ENCODE results near the gene CNPY1. TPM values are rescaled to one million over a fixed set of nuclear protein-coding genes. Genes with fewer than 3 reads are reported as not detected.

CNPY1 gene
- total RNA-seq, 1 donor = not detected

DNA sequence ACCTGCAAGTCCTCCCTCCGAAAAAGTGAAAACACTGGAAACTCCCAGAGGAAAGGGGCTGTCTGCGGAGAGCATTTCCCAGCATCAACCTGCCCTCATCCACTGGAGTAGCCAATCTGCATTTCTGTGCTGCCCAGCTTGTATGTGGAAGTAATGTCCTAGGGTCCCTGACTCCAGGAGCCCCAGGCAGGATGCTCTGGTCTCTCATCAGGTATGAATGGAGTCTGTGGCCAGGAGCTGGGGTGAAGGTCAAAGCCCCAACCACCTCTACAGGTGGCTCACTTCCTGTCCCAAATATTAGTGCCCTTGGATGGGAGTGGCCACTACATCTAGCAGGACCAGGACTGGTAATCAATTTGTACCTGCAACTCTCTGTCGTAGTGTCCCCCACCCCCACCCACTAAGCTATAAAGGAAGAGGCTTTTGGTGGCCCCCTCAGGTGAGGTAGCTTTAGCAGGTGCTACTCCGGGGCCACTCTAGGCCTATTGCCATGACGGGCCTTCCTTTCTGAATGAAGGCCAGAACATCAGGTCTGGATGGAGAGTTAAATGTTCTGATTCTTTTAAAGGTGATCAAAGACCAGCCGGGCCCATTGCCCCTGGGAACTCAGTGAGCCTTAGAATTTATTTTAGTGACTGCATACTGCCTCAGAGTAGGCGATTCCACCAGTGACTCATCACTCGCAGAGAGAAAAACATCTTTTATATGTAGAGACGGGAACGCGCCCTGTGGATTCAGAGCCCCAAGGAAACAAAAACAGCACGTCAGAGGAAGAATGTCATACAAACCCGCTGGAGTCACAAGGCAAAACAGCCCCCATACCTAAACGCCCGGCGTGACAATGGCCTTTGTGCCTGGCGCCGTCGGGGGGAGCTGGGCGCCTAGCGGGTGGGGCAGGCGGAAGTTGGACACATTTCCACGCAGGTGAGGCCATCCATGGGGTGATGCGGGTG lies 75.4 kb downstream of the CNPY1 start:
- Histone ChIP-seq H3K27me3 (ENCODE audit: insufficient read depth, low read length) (peaks cover 97% of the 10 kb centered on the region), H3K4me3 (ENCODE audit: low read length) (no peak overlapping the region), H3K9me3 (ENCODE audit: low read depth, low read length) (no peaks in the 10 kb centered on the region), H3K4me1 (ENCODE audit: insufficient read depth, low read length) (peaks cover 19% of the 10 kb centered on the region)

DNA sequence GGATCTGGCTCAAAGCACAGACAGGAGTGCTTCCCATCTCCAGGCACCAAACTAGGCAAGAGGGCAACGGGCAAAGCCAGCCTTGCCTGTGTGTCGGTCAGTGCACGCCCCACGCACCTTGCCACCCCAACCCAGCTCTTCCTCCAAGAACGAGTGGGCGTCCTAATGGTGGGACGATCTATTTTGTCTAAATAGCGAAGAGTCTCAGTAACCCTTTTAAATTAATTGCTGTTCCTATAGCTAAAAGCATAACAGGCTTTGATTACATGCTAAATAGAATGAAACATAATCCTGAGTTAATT lies 76.2 kb downstream of the CNPY1 start:
- H3K4me3 ChIP-seq (ENCODE audit: low read length) = no peak overlapping the region
- peaks cover 97% of the 10 kb centered on the region for H3K27me3 ChIP-seq (ENCODE audit: insufficient read depth, low read length)
- peaks cover 19% of the 10 kb centered on the region for H3K4me1 ChIP-seq (ENCODE audit: insufficient read depth, low read length)
- no peaks in the 10 kb centered on the region for H3K9me3 ChIP-seq (ENCODE audit: low read depth, low read length)

DNA sequence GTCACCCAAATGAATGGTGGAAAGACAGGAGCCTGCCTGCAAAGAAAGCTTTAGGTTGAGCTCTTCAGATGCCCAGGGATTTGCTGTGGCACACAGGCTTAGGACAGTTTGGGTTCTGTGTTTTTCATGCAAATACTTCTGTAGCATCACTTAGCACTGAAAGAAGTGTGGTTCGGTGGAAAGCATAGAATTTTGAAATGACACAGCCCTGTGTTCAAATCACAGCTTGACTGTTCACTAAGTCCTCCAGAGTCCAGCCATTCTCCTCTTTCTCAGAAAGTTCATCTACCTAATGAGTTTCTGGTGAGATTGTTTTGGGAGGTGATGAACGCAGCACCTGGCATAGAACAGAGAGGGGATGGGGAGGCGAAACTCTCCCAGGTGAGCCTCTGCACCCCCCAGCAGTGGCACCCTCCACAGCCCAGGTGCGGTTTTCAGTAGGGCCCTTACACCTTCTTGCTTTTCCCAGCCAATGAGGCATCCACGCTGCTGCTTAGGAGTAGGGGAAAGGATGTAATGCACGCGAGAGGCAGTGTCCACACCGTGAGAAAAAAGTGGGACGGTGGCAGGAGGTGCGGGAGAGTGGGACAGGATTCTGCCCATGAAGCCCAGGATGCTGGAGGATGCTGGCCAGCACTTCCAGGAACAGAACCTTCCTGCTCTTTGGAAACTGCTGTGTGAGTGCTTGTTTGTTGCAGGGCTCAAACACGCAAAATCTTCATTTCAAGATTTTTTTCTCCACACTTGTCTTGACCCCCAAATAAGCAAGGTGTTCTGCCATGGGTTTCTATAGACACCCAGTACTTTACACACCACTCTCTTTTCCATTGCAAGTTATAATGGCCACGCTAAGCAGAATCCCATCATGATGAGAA lies 76.8 kb downstream of the CNPY1 start:
- Histone ChIP-seq H3K9me3 (ENCODE audit: low read depth, low read length) (no peaks in the 10 kb centered on the region), H3K4me3 (ENCODE audit: low read length) (no peak overlapping the region), H3K27me3 (ENCODE audit: insufficient read depth, low read length) (peaks cover 98% of the 10 kb centered on the region), H3K4me1 (ENCODE audit: insufficient read depth, low read length) (peaks cover 19% of the 10 kb centered on the region)

DNA sequence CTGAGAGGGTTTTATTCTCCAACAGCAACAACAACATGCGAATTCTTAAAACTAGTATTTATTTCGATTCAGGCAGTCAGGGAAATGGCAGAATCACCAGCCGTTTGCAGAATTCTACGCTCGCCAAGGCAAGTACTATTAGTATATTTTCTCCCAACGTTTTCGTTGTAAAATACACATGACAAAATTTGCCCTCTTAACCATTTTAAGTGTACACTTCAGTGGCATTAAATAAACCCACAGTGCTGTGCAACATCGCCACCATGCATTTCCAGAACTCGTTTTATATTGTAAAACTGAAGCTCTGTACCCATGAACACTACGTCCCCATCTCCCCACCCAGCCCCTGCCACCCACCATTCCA lies 77.6 kb downstream of the CNPY1 start:
- no peak overlapping the region for H3K4me3 ChIP-seq (ENCODE audit: low read length)
- H3K4me1 ChIP-seq (ENCODE audit: insufficient read depth, low read length) = peaks cover 19% of the 10 kb centered on the region
- peaks cover 98% of the 10 kb centered on the region for H3K27me3 ChIP-seq (ENCODE audit: insufficient read depth, low read length)
- H3K9me3 ChIP-seq (ENCODE audit: low read depth, low read length) = no peaks in the 10 kb centered on the region

- Histone ChIP-seq H3K9me3 (ENCODE audit: low read depth, low read length) (no peaks in the 10 kb centered on the region), H3K27me3 (ENCODE audit: insufficient read depth, low read length) (peaks cover 98% of the 10 kb centered on the region), H3K4me1 (ENCODE audit: insufficient read depth, low read length) (peaks cover 19% of the 10 kb centered on the region), H3K4me3 (ENCODE audit: low read length) (no peak overlapping the region)
Measured at GRCh38 chr7:155467846-155468784, 78.2 kb downstream of the CNPY1 start.

GRCh38 chr7:155466814-155467733 lies 79.3 kb downstream of the CNPY1 start:
- H3K4me1 ChIP-seq (ENCODE audit: insufficient read depth, low read length) = peaks cover 19% of the 10 kb centered on the region
- peaks cover 98% of the 10 kb centered on the region for H3K27me3 ChIP-seq (ENCODE audit: insufficient read depth, low read length)
- H3K4me3 ChIP-seq (ENCODE audit: low read length) = no peak overlapping the region
- H3K9me3 ChIP-seq (ENCODE audit: low read depth, low read length) = no peaks in the 10 kb centered on the region

DNA sequence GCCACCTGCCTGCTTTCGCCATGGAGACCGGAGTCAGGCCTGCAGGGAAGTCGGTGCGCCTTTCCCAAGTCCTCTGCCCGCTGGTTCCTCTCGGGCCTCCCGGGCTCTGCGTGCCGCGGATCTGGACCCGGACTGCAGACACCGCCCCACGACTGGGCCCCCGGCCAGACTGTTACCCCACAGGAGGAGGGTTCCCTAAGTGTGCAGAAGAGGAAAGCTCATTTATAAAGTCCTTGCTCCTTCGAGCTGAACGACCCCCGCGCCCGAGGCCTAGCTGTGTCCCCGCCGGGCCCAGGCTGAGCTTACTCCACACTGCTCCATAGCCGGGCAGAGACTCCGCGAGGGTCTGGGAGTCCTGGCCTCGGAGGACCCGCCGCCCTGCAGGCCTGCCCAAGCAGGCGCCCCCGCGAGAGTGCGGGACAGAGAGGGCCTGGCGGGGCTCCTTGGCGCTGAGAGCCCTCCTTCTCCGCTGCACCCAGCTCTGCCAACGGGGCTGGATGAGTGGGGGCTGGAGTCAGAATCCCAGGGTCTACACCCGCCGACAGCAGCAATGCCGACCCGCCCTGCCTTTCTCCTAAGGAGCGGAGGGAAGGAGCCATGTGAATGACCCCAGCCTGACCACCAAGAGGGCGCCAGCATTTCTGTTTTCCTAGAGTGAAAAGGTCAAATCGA lies 80.1 kb downstream of the CNPY1 start:
- Histone ChIP-seq H3K9me3 (ENCODE audit: low read depth, low read length) (no peaks in the 10 kb centered on the region), H3K4me3 (ENCODE audit: low read length) (no peak overlapping the region), H3K4me1 (ENCODE audit: insufficient read depth, low read length) (peaks cover 19% of the 10 kb centered on the region), H3K27me3 (ENCODE audit: insufficient read depth, low read length) (peaks cover 98% of the 10 kb centered on the region)

- H3K27me3 ChIP-seq (ENCODE audit: insufficient read depth, low read length) = peaks cover 98% of the 10 kb centered on the region
- H3K4me1 ChIP-seq (ENCODE audit: insufficient read depth, low read length) = peaks cover 19% of the 10 kb centered on the region
- H3K4me3 ChIP-seq (ENCODE audit: low read length) = no peak overlapping the region
- no peaks in the 10 kb centered on the region for H3K9me3 ChIP-seq (ENCODE audit: low read depth, low read length)
Measured at GRCh38 chr7:155465761-155466141, 80.6 kb downstream of the CNPY1 start.

DNA sequence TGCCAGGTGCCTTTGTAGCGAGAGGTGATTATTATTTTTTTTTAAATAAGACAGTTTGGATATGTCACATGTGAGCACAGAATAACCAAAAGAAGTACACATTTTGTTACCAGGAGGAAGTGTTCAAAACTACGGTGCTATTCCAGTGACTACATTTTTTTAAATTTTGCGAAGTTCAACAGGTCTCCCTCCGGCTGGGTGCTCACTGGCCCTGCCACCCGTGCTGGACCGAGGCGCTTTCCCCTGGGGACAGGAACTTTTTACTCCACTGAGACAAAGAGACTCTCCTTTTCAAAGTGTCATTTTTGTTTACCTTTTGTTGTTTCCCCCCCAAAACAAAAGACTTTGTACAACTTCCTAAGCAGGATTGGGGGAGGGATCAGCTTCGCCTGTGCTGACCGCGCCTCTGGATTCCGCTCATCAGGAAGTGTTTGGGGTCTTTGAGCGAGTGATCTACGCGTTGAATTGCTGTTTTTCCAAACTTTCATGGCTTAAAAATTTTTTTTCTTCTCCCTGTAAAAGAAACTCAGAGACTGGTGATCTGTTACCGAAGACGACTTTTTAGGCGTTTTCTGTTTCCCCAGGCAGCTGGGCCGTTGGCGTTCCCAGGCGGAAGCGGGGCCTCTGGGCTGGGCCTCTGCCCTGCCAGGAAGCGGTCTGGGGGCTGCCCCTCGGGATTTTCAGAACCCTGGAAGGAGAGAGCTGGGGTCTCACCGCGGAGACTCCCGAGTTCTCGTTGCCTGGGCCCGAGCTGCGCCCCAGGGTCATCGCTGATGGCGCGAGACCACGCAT lies 81.2 kb downstream of the CNPY1 start:
- peaks cover 98% of the 10 kb centered on the region for H3K27me3 ChIP-seq (ENCODE audit: insufficient read depth, low read length)
- no peaks in the 10 kb centered on the region for H3K9me3 ChIP-seq (ENCODE audit: low read depth, low read length)
- peaks cover 19% of the 10 kb centered on the region for H3K4me1 ChIP-seq (ENCODE audit: insufficient read depth, low read length)
- no peak overlapping the region for H3K4me3 ChIP-seq (ENCODE audit: low read length)

DNA sequence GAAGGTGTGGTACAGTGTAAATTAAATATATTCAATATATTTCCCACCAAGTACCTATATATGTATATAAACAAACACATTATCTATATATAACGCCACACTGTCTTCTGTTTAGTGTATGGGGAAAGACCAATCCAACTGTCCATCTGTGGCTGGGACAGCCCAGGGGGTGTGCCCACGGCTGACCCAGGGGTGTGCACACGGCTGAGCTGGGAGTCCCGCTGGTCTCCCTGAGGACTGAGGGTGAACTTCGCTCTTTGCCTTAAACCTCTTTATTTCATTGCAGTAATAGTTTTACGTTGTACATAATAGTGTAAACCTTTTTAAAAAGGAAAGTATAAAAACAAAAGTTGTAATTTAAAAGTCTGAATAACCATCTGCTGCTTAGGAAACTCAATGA lies 82.2 kb downstream of the CNPY1 start:
- no peak overlapping the region for H3K4me3 ChIP-seq (ENCODE audit: low read length)
- H3K27me3 ChIP-seq (ENCODE audit: insufficient read depth, low read length) = peaks cover 98% of the 10 kb centered on the region
- no peaks in the 10 kb centered on the region for H3K9me3 ChIP-seq (ENCODE audit: low read depth, low read length)
- H3K4me1 ChIP-seq (ENCODE audit: insufficient read depth, low read length) = peaks cover 23% of the 10 kb centered on the region

DNA sequence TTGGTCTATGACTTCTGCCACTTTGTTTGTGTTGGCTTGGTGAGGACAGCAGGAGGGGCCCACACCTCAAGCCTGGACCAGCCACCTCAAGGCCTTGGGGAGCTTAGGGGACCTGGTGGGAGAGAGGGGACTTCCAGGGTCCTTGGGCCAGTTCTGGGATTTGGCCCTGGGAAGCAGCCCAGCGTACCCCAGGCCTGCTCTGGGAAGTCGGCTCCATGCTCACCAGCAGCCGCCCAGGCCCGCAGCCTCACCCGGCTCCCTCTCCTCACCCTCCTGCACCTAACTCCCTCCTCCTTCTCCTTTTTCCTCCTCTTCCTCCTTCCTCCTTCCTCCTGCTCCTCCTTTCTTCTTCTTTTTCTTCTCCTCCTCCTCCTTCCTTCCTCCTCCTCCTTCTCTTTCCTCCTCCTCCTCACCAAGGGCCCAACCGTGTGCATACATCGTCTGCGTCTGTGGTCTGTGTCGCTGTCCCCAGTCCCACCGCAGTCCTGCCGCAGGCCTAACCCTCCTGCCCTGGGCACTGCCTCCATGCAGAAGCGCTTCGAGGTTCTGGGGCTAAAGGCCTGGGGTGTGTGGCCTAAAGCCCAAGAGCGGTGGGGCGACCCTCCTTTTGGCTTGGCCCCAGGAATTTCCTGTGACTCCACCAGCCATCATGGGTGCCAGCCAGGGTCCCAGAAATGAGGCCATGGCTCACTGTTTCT lies 83.1 kb downstream of the CNPY1 start:
- Histone ChIP-seq H3K9me3 (ENCODE audit: low read depth, low read length) (no peaks in the 10 kb centered on the region), H3K4me1 (ENCODE audit: insufficient read depth, low read length) (peaks cover 28% of the 10 kb centered on the region), H3K27me3 (ENCODE audit: insufficient read depth, low read length) (peaks cover 95% of the 10 kb centered on the region), H3K4me3 (ENCODE audit: low read length) (no peak overlapping the region)

GRCh38 chr7:155462163-155462735 lies 84.1 kb downstream of the CNPY1 start:
- Histone ChIP-seq H3K4me1 (ENCODE audit: insufficient read depth, low read length) (peaks cover 25% of the 10 kb centered on the region), H3K9me3 (ENCODE audit: low read depth, low read length) (no peaks in the 10 kb centered on the region)

More at GRCh38 chr7:155462163-155462735, 84.1 kb downstream of the CNPY1 start:
- H3K4me3 ChIP-seq (ENCODE audit: low read length) = no peak overlapping the region
- peaks cover 87% of the 10 kb centered on the region for H3K27me3 ChIP-seq (ENCODE audit: insufficient read depth, low read length)

Measured in mononuclear cell (primary cell).